ENCODE measurements around the gene RAPGEF4. TPM values are rescaled to one million over a fixed set of nuclear protein-coding genes. Genes with fewer than 3 reads are reported as not detected.

The RAPGEF4 gene
- total RNA-seq, 1 experiment from 2014 or later: 0.62 TPM

- no peaks in the 10 kb centered on the region for H3K4me1 ChIP-seq (ENCODE audit: control insufficient read depth, insufficient read depth, low read length)
- ChIA-PET CTCF (no interaction called here), POLR2A (no interaction called here)
- in situ Hi-C loops (cut with HindIII; ENCODE audit: low pct_unique_long_range_greater_than_20kb, low sequenced_read_pairs) (no loop called here), intact Hi-C loops (cut with micrococcal nuclease; ENCODE audit: unreplicated experiment) (no loop called here)
- H3K36me3 ChIP-seq (ENCODE audit: control insufficient read depth, insufficient read depth, low read length): no peaks in the 10 kb centered on the region
- ATAC-seq: no peak
- H3K9me3 ChIP-seq (ENCODE audit: control insufficient read depth, insufficient read depth, low read depth, low read length): no peaks in the 10 kb centered on the region
- TF ChIP-seq CTCF (IDR thresholded peaks at IDR 0.05): no peak
- TF ChIP-seq TCF7L2 (IDR thresholded peaks at IDR 0.05; ENCODE audit: low read depth, low read length): no peak
- no peak for TF ChIP-seq SIN3A (IDR thresholded peaks at IDR 0.05; ENCODE audit: borderline replicate concordance, insufficient read depth, low read depth, low read length)
- TF ChIP-seq POLR2AphosphoS5 (IDR thresholded peaks at IDR 0.05; ENCODE audit: low read depth, low read length): no peak
- TF ChIP-seq REST (IDR thresholded peaks at IDR 0.05; ENCODE audit: insufficient read depth in 1 of 2, low read depth in 2 of 2, low read length in 1 of 2): no peak
- no peak for DNase-seq (ENCODE audit: low read depth, low spot score)
- no peak overlapping the region for H3K4me3 ChIP-seq (ENCODE audit: low read depth in 2 of 2, low read length in 2 of 2)
- no peaks in the 10 kb centered on the region; the same call in 1 of the 2 replicates for H3K27me3 ChIP-seq (ENCODE audit: control insufficient read depth, insufficient read depth, low read length)
- no peak overlapping the region for H3K27ac ChIP-seq (ENCODE audit: low read length)
- BruUV-seq (replicated peaks): no TSS peak
Observed at GRCh38 chr2:172843266-172843582, 107.6 kb downstream of the RAPGEF4 start.

GRCh38 chr2:172843902-172844715 lies 108.5 kb downstream of the RAPGEF4 start:
- CTCF ChIA-PET: no interaction called here
- no peak overlapping the region for H3K27ac ChIP-seq (ENCODE audit: low read length)

More at GRCh38 chr2:172843902-172844715, 108.5 kb downstream of the RAPGEF4 start:
- BruUV-seq (replicated peaks): no TSS peak
- in situ Hi-C loops (cut with HindIII; ENCODE audit: low pct_unique_long_range_greater_than_20kb, low sequenced_read_pairs): no loop called here
- no peaks in the 10 kb centered on the region for H3K9me3 ChIP-seq (ENCODE audit: control insufficient read depth, insufficient read depth, low read depth, low read length)
- H3K4me1 ChIP-seq (ENCODE audit: control insufficient read depth, insufficient read depth, low read length): no peaks in the 10 kb centered on the region
- POLR2A ChIA-PET: no interaction called here
- no peaks in the 10 kb centered on the region for H3K36me3 ChIP-seq (ENCODE audit: control insufficient read depth, insufficient read depth, low read length)
- intact Hi-C loops (cut with micrococcal nuclease; ENCODE audit: unreplicated experiment): no loop called here
- H3K4me3 ChIP-seq (ENCODE audit: low read depth in 2 of 2, low read length in 2 of 2): no peak overlapping the region
- ATAC-seq (no peak), DNase-seq (ENCODE audit: low read depth, low spot score) (no peak)
- H3K27me3 ChIP-seq (ENCODE audit: control insufficient read depth, insufficient read depth, low read length): no peaks in the 10 kb centered on the region; the same call in 1 of the 2 replicates
- TF ChIP-seq TCF7L2 (IDR thresholded peaks at IDR 0.05; ENCODE audit: low read depth, low read length) (no peak), CTCF (IDR thresholded peaks at IDR 0.05) (no peak), REST (IDR thresholded peaks at IDR 0.05; ENCODE audit: insufficient read depth in 1 of 2, low read depth in 2 of 2, low read length in 1 of 2) (no peak), POLR2AphosphoS5 (IDR thresholded peaks at IDR 0.05; ENCODE audit: low read depth, low read length) (no peak), SIN3A (IDR thresholded peaks at IDR 0.05; ENCODE audit: borderline replicate concordance, insufficient read depth, low read depth, low read length) (no peak)

Data from Panc1 (cell line).